Activated B cell treated with CpG ODN at 0.5 μM for 24 hours (primary cell): ENCODE data around the gene ANXA4. TPM values are rescaled to one million over a fixed set of nuclear protein-coding genes. Genes with fewer than 3 reads are reported as not detected.
"Not testable (repeated sequence)": the region's sequence is repeated elsewhere in the genome, so short reads cannot be mapped to it uniquely, and the experiment has no call there.

Experiments
- ATAC-seq: fragments of 200-7000 bp; cut with Tn5 transposase; one replicate; pipeline ENCODE4 v1.10.0; 2021; ENCODE audit warnings: low read depth, mild to moderate bottlenecking, moderate library complexity
- CTCF ChIA-PET: fragments of 350-600 bp; sonication (Branson Sonifier 250); formaldehyde crosslinking; loops from one replicate; lab custom pipeline; 2021; ENCODE audit warnings: antibody characterized with exemption; lab: Charles Lee
- POLR2A ChIA-PET: fragments of 350-600 bp; sonication (Branson Sonifier 250); formaldehyde crosslinking; loops from one replicate; lab custom pipeline; 2021; ENCODE audit warnings: antibody characterized with exemption; lab: Charles Lee
- DNase-seq: peaks from one replicate; pipeline ENCODE4 v3.0.0; 2022
- H3K27ac Mint-ChIP-seq: one replicate; pipeline ENCODE4 v1.8.0; 2020; ENCODE audit warnings: mixed read lengths
- H3K27me3 Mint-ChIP-seq: one replicate; pipeline ENCODE4 v1.8.0; 2021; ENCODE audit warnings: mixed read lengths
- H3K36me3 Mint-ChIP-seq: one replicate; pipeline ENCODE4 v1.8.0; 2021; ENCODE audit warnings: low read depth, mixed read lengths
- H3K4me1 Mint-ChIP-seq: one replicate; pipeline ENCODE4 v1.8.0; 2021; ENCODE audit warnings: mixed read lengths
- H3K4me3 Mint-ChIP-seq: one replicate; pipeline ENCODE4 v1.8.0; 2020; ENCODE audit warnings: mild to moderate bottlenecking, mixed read lengths
- H3K9me3 Mint-ChIP-seq: one replicate; pipeline ENCODE4 v1.8.0; 2020; ENCODE audit warnings: mixed read lengths
- CTCF ChIP-seq: fragments of 200-600 bp; IDR thresholded peaks from one replicate; pipeline ENCODE4 v1.8.0; 2022; ENCODE audit warnings: antibody characterized with exemption, mild to moderate bottlenecking
- intact Hi-C: fragments of 100-400 bp; cut with micrococcal nuclease; formaldehyde crosslinking; loops from one replicate; pipeline ENCODE4 v1.15.1; 2024
- total RNA-seq: library from RNA; stranded (reverse); gene quantifications from 2 replicates; pipeline ENCODE4 v1.2.3, GENCODE V29; 2022

The ANXA4 gene
- total RNA-seq, 1 donor from 2014 or later = 32.0 TPM

GRCh38 chr2:69829256-69830044, 87.5 kb downstream of the ANXA4 start, which contains the start of gene GMCL1:
GMCL1 (plus strand) TSS chr2:69829660; CDS start chr2:69829893, 233 bp downstream.
- DNase-seq = peak; percentile 99
- Mint-ChIP-seq H3K27ac (peak within 1 kb of the TSS; percentile 96), H3K36me3 (peaks cover 12% of the 10 kb centered on the region), H3K9me3 (no peaks in the 10 kb centered on the region), H3K4me1 (peaks cover 29% of the 10 kb centered on the region), H3K27me3 (no peaks in the 10 kb centered on the region), H3K4me3 (peak within 1 kb of the TSS; percentile 94)
- ATAC-seq = peak; percentile 95
- POLR2A ChIA-PET = interaction anchor here (0.6 to 1.7 kb wide), 6 partner anchors 26 to 464 kb away, joined by 3 to 6 read pairs (median 3); partner anchors contain the start of genes ANXA4, C2orf42, MXD1 and SNRPG
- intact Hi-C loops = loop anchor here (1.0 to 10.0 kb wide), 11 partner anchors 12 to 1365 kb away; partner anchors contain the start of genes APLF, FBXO48, GFPT1 and SNRNP27
- TF ChIP-seq CTCF = no peak
- CTCF ChIA-PET = interaction anchor here (1.5 to 4.8 kb wide), 2 partner anchors 12 to 105 kb away, joined by 11 to 28 read pairs; no protein-coding TSS in a partner anchor

GRCh38 chr2:69830045-69830905, 88.3 kb downstream of the ANXA4 start:
- peaks cover 12% of the 10 kb centered on the region for H3K36me3 Mint-ChIP-seq
- H3K27ac Mint-ChIP-seq = peak overlapping the region; percentile 59
- H3K4me3 Mint-ChIP-seq = peak overlapping the region; percentile 94
- H3K9me3 Mint-ChIP-seq = no peaks in the 10 kb centered on the region
- ATAC-seq = peak; percentile 7
- intact Hi-C loops = no loop called here
- peaks cover 35% of the 10 kb centered on the region for H3K4me1 Mint-ChIP-seq
- CTCF ChIA-PET = no interaction called here
- POLR2A ChIA-PET = interaction anchor here (0.9 kb wide), 1 partner anchor 361 kb away, joined by 3 read pairs; the partner anchor contains the start of gene C2orf42
- DNase-seq = peak; percentile 48
- no peaks in the 10 kb centered on the region for H3K27me3 Mint-ChIP-seq
- TF ChIP-seq CTCF = no peak

GRCh38 chr2:69830906-69831241, 88.9 kb downstream of the ANXA4 start:
- intact Hi-C loops, H3K9me3 Mint-ChIP-seq, H3K27ac Mint-ChIP-seq, CTCF ChIA-PET, ATAC-seq, DNase-seq, H3K27me3 Mint-ChIP-seq, POLR2A ChIA-PET: not testable (repeated sequence)
- Mint-ChIP-seq H3K4me1 (peaks cover 41% of the 10 kb centered on the region), H3K4me3 (peak overlapping the region; percentile 94), H3K36me3 (peaks cover 12% of the 10 kb centered on the region)

- H3K27ac Mint-ChIP-seq = no peak overlapping the region
- ChIA-PET POLR2A (interaction anchor here (0.6 kb wide), 1 partner anchor 59 kb away, joined by 12 read pairs; no protein-coding TSS in a partner anchor), CTCF (no interaction called here)
- H3K4me1 Mint-ChIP-seq = peaks cover 46% of the 10 kb centered on the region
- H3K9me3 Mint-ChIP-seq = no peaks in the 10 kb centered on the region
- intact Hi-C loops = no loop called here
- ATAC-seq = no peak
- no peak overlapping the region for H3K4me3 Mint-ChIP-seq
- no peaks in the 10 kb centered on the region for H3K27me3 Mint-ChIP-seq
- H3K36me3 Mint-ChIP-seq = peaks cover 15% of the 10 kb centered on the region
- no peak for TF ChIP-seq CTCF
- DNase-seq = no peak
These were observed 89.5 kb downstream of the ANXA4 start for GRCh38 chr2:69831354-69831905.

- H3K4me1 Mint-ChIP-seq = peaks cover 46% of the 10 kb centered on the region
- no peaks in the 10 kb centered on the region for H3K27me3 Mint-ChIP-seq
- DNase-seq = no peak
- no peaks in the 10 kb centered on the region for H3K9me3 Mint-ChIP-seq
- ChIA-PET CTCF (interaction anchor here (1.9 kb wide), 1 partner anchor 109 kb away, joined by 4 read pairs; no protein-coding TSS in a partner anchor), POLR2A (no interaction called here)
- TF ChIP-seq CTCF = no peak
- H3K4me3 Mint-ChIP-seq = no peak overlapping the region
- no peak overlapping the region for H3K27ac Mint-ChIP-seq
- no peak for ATAC-seq
- intact Hi-C loops = no loop called here
- peaks cover 24% of the 10 kb centered on the region for H3K36me3 Mint-ChIP-seq
These were observed 91.8 kb downstream of the ANXA4 start for GRCh38 chr2:69833752-69834151.
